Ascending aorta (tissue), 2 donors: ENCODE measurements around the gene CDKL5. TPM values are rescaled to one million over a fixed set of nuclear protein-coding genes. Genes with fewer than 3 reads are reported as not detected.

Experiments used
- DNase-seq, 2 donors: peaks; one replicate each; pipeline ENCODE4 v3.0.0-alpha.2; 2019; ENCODE audit warnings: low spot score in 2 of 2
- H3K27ac ChIP-seq, 2 donors: fragments of 200-600 bp; sonication (generic); one replicate each; pipeline ENCODE4 v1.5.1; 2016 to 2017; ENCODE audit warnings: mild to moderate bottlenecking in 1 of 2
- H3K27me3 ChIP-seq: fragments of 200-600 bp; sonication (generic); one replicate; pipeline ENCODE4 v1.5.1; 2017
- H3K36me3 ChIP-seq, 2 donors: fragments of 200-600 bp; sonication (generic); one replicate each; pipeline ENCODE4 v1.5.1; 2016
- H3K4me1 ChIP-seq, 2 donors: fragments of 200-600 bp; sonication (generic); one replicate each; pipeline ENCODE4 v1.5.1; 2016 to 2017; ENCODE audit warnings: mild to moderate bottlenecking in 1 of 2
- H3K4me3 ChIP-seq, 2 donors: fragments of 200-600 bp; sonication (generic); one replicate each; pipeline ENCODE4 v1.5.1; 2016 to 2017; ENCODE audit warnings: mild to moderate bottlenecking in 1 of 2
- H3K9me3 ChIP-seq, 2 donors: fragments of 200-600 bp; sonication (generic); one replicate each; pipeline ENCODE4 v1.5.1; 2016
- intact Hi-C: fragments of 100-400 bp; cut with DNase I; formaldehyde crosslinking; loops from one replicate; pipeline ENCODE4 v1.15.1; 2023
- total RNA-seq: library from RNA; depleted of rRNA; stranded (reverse); fragments of >200 nt; gene quantifications from one replicate; pipeline ENCODE4 v1.1.0, GENCODE V29; 2016
- TF ChIP-seq, protein P1 (sequence below), 3 experiments: fragments of 200-600 bp in 2 of 3; fragments of 450-650 bp in 1 of 3; sonication (generic) in 2 of 3; IDR thresholded peaks; one replicate each; pipeline ENCODE4 v1.5.1; 2016 to 2019; ENCODE audit warnings: antibody characterized with exemption in 3 of 3, mild to moderate bottlenecking in 1 of 3, moderate library complexity in 1 of 3

The CDKL5 gene
- total RNA-seq, 1 donor from 2014 or later = 18.6 TPM

DNA sequence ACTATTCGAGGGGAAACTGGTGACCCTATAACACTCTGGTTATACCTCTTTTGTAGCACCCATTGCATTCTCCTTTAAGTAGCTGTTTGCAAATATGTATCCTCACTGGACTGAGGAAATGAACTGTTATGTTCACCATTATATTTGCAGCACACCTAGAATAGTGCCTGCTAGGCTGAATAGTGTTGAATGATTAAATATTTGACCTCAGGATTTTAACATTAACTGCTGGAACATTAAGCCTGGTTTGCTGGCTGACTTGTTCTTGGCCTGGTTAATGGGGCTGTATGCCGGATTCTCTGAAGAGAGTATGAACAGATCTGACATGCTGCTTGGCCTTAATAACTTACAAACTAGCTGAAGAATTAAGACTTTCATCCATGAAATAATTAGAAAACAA is 166.4 kb downstream of the CDKL5 start:
- Histone ChIP-seq H3K36me3 (no peaks in the 10 kb centered on the region), H3K27me3 (no peaks in the 10 kb centered on the region), H3K27ac (no peak overlapping the region), H3K4me1 (no peaks in the 10 kb centered on the region), H3K9me3 (no peaks in the 10 kb centered on the region), H3K4me3 (no peak overlapping the region)
- intact Hi-C loops = no loop called here
- DNase-seq = no peak
- TF ChIP-seq, protein P1, sequence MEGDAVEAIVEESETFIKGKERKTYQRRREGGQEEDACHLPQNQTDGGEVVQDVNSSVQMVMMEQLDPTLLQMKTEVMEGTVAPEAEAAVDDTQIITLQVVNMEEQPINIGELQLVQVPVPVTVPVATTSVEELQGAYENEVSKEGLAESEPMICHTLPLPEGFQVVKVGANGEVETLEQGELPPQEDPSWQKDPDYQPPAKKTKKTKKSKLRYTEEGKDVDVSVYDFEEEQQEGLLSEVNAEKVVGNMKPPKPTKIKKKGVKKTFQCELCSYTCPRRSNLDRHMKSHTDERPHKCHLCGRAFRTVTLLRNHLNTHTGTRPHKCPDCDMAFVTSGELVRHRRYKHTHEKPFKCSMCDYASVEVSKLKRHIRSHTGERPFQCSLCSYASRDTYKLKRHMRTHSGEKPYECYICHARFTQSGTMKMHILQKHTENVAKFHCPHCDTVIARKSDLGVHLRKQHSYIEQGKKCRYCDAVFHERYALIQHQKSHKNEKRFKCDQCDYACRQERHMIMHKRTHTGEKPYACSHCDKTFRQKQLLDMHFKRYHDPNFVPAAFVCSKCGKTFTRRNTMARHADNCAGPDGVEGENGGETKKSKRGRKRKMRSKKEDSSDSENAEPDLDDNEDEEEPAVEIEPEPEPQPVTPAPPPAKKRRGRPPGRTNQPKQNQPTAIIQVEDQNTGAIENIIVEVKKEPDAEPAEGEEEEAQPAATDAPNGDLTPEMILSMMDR (IDR thresholded peaks at IDR 0.05) = no peak

DNA sequence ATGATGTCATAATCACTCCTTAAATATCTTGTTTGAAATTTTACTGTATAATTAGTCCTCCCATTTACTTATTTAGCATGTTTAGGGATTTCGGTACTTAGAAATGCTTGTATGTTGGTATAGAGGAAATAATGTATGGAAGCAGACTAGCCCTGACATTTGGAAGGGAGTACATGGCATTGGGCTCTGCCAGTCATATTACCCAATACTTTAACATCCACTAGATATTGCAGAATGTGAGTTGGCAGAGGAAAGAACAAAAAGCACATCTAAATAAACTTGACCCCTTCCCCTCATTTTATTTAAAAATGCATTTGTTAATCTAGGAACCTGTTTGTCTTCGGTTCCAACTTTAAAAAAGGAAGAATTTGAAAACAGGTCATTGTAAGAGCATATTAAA is 168.7 kb downstream of the CDKL5 start:
- no peak overlapping the region for H3K4me3 ChIP-seq
- no peaks in the 10 kb centered on the region for H3K27me3 ChIP-seq
- no peaks in the 10 kb centered on the region for H3K36me3 ChIP-seq
- DNase-seq = no peak
- intact Hi-C loops = no loop called here
- H3K4me1 ChIP-seq = no peaks in the 10 kb centered on the region
- TF ChIP-seq, protein P1 (IDR thresholded peaks at IDR 0.05) = no peak
- H3K9me3 ChIP-seq = no peaks in the 10 kb centered on the region
- no peak overlapping the region for H3K27ac ChIP-seq

DNA sequence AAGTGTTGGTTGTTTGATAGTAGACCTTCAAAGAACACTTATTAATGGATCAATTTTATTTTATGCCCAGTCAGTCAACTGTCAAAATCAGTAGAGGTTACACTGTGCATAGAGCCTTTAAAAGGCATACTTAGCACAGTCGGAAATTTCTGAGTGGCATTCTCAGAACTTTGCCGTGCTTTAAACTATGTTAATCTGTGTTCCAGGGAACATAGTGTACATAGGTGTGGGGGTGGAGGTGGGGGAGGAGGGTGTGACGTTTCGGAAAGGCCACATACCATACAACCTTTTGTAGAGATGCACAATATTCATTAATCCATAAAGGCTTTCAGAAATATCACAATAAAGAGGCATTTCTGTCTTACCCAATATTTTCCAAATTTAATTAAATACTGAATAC is 170.7 kb downstream of the CDKL5 start:
- Histone ChIP-seq H3K9me3 (no peaks in the 10 kb centered on the region), H3K4me3 (no peak overlapping the region), H3K4me1 (no peaks in the 10 kb centered on the region), H3K36me3 (no peaks in the 10 kb centered on the region), H3K27ac (no peak overlapping the region), H3K27me3 (no peaks in the 10 kb centered on the region)
- intact Hi-C loops = no loop called here
- TF ChIP-seq, protein P1 (IDR thresholded peaks at IDR 0.05) = no peak
- DNase-seq = no peak

GRCh38 chrX:18598413-18598812 is 173.0 kb downstream of the CDKL5 start:
- Histone ChIP-seq H3K9me3 (no peaks in the 10 kb centered on the region), H3K27ac (no peak overlapping the region), H3K4me1 (no peaks in the 10 kb centered on the region), H3K36me3 (no peaks in the 10 kb centered on the region), H3K4me3 (no peak overlapping the region), H3K27me3 (no peaks in the 10 kb centered on the region)
- intact Hi-C loops = no loop called here
- DNase-seq = no peak
- TF ChIP-seq, protein P1 (IDR thresholded peaks at IDR 0.05) = no peak

- TF ChIP-seq, protein P1 (IDR thresholded peaks at IDR 0.05) = no peak
Measured at GRCh38 chrX:18607966-18608365, 182.6 kb downstream of the CDKL5 start.

More at GRCh38 chrX:18607966-18608365, 182.6 kb downstream of the CDKL5 start:
- no peaks in the 10 kb centered on the region for H3K27me3 ChIP-seq
- intact Hi-C loops = no loop called here
- H3K9me3 ChIP-seq = no peaks in the 10 kb centered on the region
- peaks cover 8 to 24% of the 10 kb centered on the region in 2 donors for H3K36me3 ChIP-seq
- no peak overlapping the region for H3K4me3 ChIP-seq
- DNase-seq = no peak
- H3K27ac ChIP-seq = no peak overlapping the region
- no peaks in the 10 kb centered on the region for H3K4me1 ChIP-seq
